HFFc6 (cell line): ENCODE results near the gene KLHL30. TPM values are rescaled to one million over a fixed set of nuclear protein-coding genes. Genes with fewer than 3 reads are reported as not detected.

Source experiments
- DNase-seq: peaks from one replicate; pipeline ENCODE4 v3.0.0-alpha.2; 2018
- H3K27ac Mint-ChIP-seq: 2 replicates; pipeline ENCODE4 v1.8.0; 2020; ENCODE audit warnings: mild to moderate bottlenecking, mixed read lengths
- H3K27me3 Mint-ChIP-seq: 2 replicates; pipeline ENCODE4 v1.8.0; 2021; ENCODE audit warnings: mild to moderate bottlenecking, moderate library complexity, mixed read lengths; ENCODE audit not compliant: insufficient read depth
- H3K36me3 Mint-ChIP-seq: 2 replicates; pipeline ENCODE4 v1.8.0; 2021; ENCODE audit warnings: low read depth, mixed read lengths
- H3K4me1 Mint-ChIP-seq: 2 replicates; pipeline ENCODE4 v1.8.0; 2020; ENCODE audit warnings: low read depth, mixed read lengths
- H3K4me3 Mint-ChIP-seq: 2 replicates; pipeline ENCODE4 v1.8.0; 2020; ENCODE audit warnings: mild to moderate bottlenecking, moderate library complexity, mixed read lengths
- H3K9me3 Mint-ChIP-seq: 2 replicates; pipeline ENCODE4 v1.8.0; 2020; ENCODE audit warnings: mild to moderate bottlenecking, mixed read lengths
- total RNA-seq, 6 experiments: library from RNA; stranded (reverse); fragmentation: NEBNext Ultra II Directional; extraction: Animal tissue kit (Norgen Biotek cat#: 25700); gene quantifications; 2 replicates in 1 of 6; 3 replicates in 5 of 6; pipeline ENCODE4 v1.2.3, GENCODE V29; 2021
- TF ChIP-seq, protein P1 (sequence below): fragments of 200-600 bp; sonication (generic); IDR thresholded peaks from 2 replicates; pipeline ENCODE4 v1.5.0; 2021; ENCODE audit warnings: antibody characterized with exemption, mild to moderate bottlenecking

Gene KLHL30
- total RNA-seq, 6 experiments from 2014 or later, result 0.05 to 0.14 (median 0.12) TPM; not detected in 2

DNA sequence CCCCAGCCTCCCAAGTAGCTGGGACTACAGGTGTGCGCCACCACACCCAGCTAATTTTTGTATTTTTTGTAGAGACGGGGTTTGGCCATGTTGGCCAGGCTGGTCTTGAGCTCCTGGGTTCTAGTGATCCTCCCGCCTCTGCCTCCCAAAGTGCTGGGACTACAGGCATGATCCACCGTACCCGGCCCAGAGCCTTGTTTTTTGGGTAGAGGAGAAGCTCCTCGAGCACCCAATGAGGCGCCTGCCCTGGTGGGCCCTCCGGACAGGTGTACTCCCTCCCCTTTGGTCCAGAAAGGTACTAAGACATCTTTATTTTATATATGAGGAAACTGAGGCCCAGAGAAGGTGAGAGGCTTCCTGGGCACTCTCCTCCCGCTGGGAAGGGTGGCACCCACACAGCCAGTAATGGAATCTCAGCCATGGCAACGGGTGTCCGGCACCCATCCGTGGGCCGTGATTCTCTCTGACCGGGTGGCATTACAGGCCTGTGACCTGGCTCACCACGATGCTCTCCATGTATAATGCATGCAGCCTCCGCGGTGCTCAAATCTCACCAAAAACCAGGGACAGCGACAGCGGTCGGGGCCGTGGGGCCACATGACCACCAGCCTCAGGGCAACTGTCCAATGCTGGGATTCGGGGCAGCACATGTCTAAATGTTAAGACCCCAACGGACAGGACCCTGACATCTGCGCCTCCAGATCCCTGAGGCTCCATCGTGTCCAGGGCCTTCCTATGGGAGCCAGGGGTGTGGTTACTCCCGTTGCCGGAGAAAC lies 16.8 kb upstream of the KLHL30 start:
- Mint-ChIP-seq H3K27me3 (peaks cover 19% of the 10 kb centered on the region), H3K27ac (no peak overlapping the region), H3K4me1 (peaks cover 8% of the 10 kb centered on the region), H3K9me3 (no peaks in the 10 kb centered on the region), H3K4me3 (no peak overlapping the region), H3K36me3 (0 out of 2 replicates have a peak, but pooled peaks cover 5% of the 10 kb centered on the region)
- no peak for DNase-seq
- TF ChIP-seq, protein P1, sequence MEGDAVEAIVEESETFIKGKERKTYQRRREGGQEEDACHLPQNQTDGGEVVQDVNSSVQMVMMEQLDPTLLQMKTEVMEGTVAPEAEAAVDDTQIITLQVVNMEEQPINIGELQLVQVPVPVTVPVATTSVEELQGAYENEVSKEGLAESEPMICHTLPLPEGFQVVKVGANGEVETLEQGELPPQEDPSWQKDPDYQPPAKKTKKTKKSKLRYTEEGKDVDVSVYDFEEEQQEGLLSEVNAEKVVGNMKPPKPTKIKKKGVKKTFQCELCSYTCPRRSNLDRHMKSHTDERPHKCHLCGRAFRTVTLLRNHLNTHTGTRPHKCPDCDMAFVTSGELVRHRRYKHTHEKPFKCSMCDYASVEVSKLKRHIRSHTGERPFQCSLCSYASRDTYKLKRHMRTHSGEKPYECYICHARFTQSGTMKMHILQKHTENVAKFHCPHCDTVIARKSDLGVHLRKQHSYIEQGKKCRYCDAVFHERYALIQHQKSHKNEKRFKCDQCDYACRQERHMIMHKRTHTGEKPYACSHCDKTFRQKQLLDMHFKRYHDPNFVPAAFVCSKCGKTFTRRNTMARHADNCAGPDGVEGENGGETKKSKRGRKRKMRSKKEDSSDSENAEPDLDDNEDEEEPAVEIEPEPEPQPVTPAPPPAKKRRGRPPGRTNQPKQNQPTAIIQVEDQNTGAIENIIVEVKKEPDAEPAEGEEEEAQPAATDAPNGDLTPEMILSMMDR, result no peak

GRCh38 chr2:238122287-238123217 lies 15.9 kb upstream of the KLHL30 start:
- no peaks in the 10 kb centered on the region for H3K9me3 Mint-ChIP-seq
- H3K27me3 Mint-ChIP-seq, result peaks cover 15% of the 10 kb centered on the region
- TF ChIP-seq, protein P1, result no peak
- peaks cover 3% of the 10 kb centered on the region for H3K4me1 Mint-ChIP-seq
- 0 out of 2 replicates have a peak, but pooled peaks cover 2% of the 10 kb centered on the region for H3K36me3 Mint-ChIP-seq
- no peak overlapping the region for H3K27ac Mint-ChIP-seq
- DNase-seq, result no peak
- H3K4me3 Mint-ChIP-seq, result no peak overlapping the region

DNA sequence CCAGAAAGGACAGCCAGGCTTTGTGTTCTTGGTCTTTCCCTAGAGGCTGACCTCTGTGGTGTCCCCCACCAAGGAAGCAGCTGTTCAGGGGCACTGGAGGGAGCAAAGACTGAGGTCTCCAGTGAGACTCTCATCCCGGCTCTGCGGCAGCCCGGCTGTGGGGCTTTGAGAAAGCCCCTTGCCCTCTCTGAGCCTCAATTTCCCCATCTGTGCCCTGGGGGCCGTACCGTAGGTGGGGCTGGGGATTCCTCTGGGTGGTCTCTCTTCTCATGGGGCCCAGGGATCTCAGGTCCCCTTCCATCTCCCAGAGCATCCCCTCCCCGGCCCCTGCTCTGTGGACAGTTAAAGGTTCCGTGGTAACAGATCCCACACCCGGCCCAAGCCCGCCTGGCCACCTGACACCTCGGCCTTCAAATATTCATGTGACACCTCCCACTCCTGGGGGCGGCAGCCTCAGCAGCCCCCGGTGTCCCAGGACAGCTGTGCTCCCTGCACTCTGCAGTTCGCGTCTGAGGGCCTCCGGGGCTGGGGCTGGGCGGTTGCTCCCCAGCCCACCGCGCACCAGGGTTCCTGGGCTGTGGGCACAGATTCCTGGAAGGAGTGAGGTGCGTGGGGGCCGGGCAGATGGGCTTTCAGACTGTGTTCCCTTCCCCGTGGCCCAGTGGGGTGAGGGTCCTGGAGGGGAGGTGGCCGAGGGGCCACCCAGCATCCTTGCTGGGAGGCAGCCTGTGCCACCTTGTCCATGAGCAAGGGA lies 15.1 kb upstream of the KLHL30 start:
- no peak for DNase-seq
- H3K27ac Mint-ChIP-seq, result no peak overlapping the region
- peaks cover 13% of the 10 kb centered on the region for H3K27me3 Mint-ChIP-seq
- no peak overlapping the region for H3K4me3 Mint-ChIP-seq
- H3K4me1 Mint-ChIP-seq, result no peaks in the 10 kb centered on the region
- H3K9me3 Mint-ChIP-seq, result no peaks in the 10 kb centered on the region
- TF ChIP-seq, protein P1, result no peak
- no peaks in the 10 kb centered on the region for H3K36me3 Mint-ChIP-seq

DNA sequence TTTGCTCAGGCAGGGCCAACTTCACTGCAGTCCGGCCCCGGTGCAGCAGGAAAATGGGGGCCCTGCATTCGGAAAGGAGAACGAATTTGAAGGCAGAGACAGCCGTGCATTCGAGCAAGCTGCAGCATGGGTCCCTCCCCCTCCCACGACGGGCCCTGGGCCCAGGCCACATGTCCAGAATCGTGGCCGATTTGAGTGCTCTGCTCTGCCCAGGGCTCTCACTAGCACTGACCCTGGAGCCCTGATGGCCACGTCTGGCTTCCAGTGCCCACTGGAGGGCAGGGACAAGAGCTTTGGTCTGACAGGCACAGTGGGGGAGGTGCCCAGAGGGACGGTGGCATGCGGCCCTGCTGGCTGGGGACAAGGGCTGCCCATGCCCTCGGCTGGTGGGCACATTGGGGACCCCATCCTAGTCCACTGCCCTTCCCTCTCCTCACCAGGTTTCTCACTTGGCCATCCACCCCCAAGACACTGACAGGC lies 14.4 kb upstream of the KLHL30 start:
- H3K9me3 Mint-ChIP-seq, result no peaks in the 10 kb centered on the region
- no peak overlapping the region for H3K27ac Mint-ChIP-seq
- H3K4me1 Mint-ChIP-seq, result no peaks in the 10 kb centered on the region
- H3K27me3 Mint-ChIP-seq, result peaks cover 13% of the 10 kb centered on the region
- H3K36me3 Mint-ChIP-seq, result no peaks in the 10 kb centered on the region
- no peak overlapping the region for H3K4me3 Mint-ChIP-seq
- DNase-seq, result no peak
- TF ChIP-seq, protein P1, result no peak

DNA sequence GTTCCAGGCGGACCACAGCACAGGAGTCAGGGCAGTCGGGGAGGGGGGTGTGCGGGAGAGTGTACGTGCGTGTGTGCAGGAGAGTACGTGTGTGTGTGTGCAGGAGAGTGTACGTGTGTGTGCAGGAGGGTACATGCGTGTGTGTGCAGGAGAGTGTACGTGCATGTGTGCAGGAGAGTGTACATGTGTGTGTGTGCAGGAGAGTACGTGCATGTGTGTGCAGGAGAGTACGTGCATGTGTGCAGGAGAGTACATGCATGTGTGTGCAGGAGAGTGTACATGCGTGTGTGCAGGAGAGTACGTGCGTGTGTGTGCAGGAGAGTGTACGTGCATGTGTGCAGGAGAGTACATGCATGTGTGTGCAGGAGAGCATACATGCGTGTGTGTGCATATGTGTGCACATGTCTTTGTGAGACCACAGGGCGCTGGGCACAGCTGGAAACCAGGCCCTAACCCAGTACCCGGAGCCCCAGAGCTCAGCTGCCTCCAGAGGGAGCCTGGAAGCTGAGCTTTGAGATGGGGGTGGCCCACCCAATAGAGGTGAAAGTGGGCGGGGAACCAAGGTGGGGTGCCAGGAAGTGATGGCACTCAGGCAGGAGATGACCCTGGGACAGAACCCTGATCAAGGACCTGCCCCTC lies 13.9 kb upstream of the KLHL30 start:
- peaks cover 8% of the 10 kb centered on the region for H3K27me3 Mint-ChIP-seq
- no peaks in the 10 kb centered on the region for H3K4me1 Mint-ChIP-seq
- no peak overlapping the region for H3K27ac Mint-ChIP-seq
- TF ChIP-seq, protein P1, result no peak
- no peak for DNase-seq
- no peak overlapping the region for H3K4me3 Mint-ChIP-seq
- H3K36me3 Mint-ChIP-seq, result no peaks in the 10 kb centered on the region
- no peaks in the 10 kb centered on the region for H3K9me3 Mint-ChIP-seq
